Midbrain (tissue), 1 donor: ENCODE data around the gene HYPK.

Experiments used
- DNase-seq: peaks from one replicate; lab custom pipeline; 2025; lab: John Stamatoyannopoulos, UW

The HYPK gene, protein sequence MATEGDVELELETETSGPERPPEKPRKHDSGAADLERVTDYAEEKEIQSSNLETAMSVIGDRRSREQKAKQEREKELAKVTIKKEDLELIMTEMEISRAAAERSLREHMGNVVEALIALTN

DNA sequence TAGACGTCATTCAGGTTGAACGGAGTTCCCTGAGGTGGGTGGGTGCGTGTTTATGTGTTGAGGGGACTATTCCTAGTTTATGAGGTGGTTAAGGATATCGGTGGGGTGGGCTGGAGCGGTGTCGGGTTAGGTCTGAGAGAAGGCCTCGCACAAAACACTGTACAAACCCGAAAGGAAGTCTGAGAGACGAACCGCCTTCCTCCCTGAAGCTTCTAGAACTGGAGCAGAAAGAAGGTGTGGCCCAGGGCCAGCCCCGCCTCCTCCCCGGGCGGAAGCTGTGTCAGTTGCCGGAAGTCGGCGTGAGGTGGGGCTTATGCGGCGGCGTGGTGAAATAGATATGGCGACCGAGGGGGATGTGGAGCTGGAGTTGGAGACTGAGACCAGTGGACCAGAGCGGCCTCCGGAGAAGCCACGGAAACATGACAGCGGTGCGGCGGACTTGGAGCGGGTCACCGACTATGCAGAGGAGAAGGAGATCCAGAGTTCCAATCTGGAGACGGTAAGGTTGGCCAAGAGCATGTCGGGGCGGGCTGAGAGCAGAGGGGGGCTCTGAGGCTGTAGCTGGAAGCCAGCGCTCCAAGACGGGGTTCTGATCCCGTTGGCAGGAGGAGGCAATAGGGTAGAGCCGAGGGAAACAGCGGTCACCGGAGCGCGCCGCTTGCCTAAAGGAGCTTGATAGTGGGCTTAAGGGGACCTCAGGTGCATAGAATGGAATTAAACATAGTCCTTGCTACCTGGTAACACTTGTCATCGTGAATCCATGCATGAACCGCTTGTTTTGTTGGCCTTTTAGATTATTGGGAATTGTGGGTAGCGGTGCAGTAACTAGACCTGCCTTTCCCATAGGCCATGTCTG, at the start of gene HYPK:
HYPK (plus strand) TSS at position 314 of the 856 bp plus-strand sequence; CDS start at position 338, 24 bp downstream.
- peak; percentile 96 for DNase-seq

DNA sequence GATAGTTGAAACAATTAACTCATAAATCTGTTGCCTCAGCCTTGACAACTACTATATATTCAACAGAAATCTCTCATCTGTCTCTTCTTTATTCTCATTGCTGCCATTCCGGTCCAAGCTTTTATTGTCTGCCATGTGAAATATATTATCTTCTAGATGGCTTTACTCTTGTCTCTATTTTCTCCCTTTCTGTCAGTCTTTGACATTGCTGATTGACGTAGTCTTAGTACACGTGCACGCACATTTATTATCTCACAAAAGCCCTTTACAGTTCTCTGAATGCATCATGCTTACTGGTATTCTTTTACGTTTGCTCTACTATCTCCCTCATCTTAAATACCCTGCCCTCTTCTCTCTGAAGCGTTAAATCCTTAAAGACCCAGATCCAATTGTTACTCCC, 48.5 kb upstream of the HYPK start:
- DNase-seq, result no peak

DNA sequence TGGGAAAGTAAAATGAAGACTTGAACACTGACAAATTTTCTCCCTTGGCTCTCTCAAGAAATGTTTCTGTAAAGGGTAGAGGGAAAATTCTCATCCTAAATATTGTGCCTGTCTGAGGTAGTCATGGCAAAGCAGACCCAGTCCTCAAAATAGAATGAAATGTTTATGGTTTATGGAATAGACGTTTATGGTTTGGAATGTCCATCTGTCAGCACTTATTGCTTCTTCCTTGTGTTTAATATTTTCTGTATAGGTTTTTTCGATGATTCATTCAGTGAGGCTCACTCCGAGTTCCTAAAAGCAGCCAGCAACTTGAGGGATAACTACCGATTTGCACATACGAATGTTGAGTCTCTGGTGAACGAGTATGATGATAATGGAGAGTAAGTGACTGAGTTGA, 37.6 kb upstream of the HYPK start:
- DNase-seq, result no peak

DNA sequence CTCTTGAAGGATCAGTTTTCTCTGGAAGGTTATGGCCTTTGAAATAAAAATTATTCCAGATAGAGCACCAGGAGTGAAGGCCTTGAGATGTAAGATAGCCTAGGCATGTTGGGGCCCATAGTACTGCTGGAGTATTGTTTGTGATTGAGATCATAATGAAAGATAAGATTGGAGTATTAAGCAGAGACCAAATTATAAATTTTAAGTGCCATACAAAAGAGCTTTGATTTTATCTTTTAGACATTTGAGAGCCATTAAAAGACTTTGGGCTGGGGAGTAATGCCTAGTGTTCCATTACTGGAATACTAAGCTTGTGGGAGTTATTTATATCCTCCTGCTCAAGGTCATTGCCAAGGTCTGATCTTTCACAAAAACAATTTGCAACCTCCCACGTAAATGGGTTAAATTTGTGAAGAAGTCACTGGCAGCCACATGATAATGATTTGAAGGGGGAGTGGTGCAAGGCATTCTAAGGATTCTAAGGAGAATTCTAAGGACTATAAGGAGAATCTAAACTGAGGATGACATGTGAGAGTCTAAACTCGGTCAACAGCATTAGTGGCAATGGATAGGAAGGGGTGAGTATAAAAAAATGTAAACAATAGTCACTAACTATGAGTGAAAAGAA, 36.5 kb upstream of the HYPK start:
- DNase-seq, result no peak

DNA sequence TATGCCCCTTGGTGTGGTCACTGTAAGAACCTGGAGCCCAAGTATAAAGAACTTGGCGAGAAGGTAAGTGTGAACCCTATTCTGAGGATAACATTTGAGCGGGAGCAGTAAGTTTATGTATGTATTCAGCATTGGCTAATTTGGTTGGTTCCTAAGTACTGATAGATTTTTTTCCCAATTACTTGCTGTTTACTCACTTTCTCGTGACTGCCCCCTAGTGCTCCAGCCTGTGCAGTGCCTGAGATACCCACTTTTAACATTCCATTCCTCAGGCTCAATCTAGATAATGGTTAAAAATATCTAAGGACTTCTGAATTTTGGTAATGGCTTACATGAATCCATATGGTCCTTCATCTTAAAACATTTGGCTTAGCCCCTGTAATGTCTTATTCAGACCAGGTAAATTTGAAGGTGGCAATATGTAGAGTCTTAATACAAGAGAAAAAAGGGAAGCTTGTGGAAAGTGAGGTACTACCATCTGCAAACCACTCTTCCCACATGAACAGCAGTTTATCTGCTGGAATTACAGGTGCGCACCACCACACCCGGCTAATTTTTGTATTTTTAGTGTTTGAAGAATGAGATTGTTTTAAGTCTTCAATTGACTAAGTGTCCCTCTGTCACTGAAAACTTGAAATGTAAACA, 30.7 kb upstream of the HYPK start:
- peak; percentile 27 for DNase-seq

DNA sequence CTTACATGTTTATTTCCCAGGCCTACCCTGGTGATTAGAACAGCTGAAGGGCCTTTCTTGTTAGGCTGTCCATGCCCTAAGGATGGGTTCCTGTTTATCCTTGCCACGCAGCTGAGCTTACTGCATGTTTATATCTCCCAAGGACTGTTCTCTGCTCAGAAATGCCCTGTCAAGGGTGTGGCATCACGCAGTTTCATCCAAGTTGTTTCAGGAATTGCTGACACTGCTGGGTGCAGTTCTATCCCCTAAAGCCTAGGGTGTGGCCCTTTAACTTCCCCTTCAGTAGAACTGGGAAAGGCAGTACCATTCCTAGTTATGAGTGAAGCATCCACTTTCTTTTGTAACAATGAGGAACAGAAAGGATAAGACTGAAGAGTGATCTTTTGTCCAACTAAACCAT, 28.6 kb upstream of the HYPK start:
- no peak for DNase-seq

DNA sequence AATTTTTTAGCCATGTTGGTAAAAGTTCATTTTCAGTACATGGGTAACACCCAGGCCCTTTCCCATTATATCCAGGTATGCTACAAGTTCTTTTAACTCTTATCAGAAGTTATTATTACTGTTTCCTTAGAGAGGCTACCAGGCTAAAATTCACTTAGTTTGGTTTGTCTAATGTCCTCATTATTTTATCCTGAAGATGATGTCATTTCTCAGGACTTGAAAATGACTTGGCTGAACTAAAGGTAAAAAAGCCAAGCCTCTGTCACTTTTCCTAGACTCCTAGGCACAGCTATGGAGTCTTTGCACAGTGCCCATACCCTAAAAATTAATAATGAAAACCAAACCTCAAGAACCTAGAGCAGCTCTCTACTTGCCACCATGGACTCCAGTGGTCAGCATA, 27.8 kb upstream of the HYPK start:
- DNase-seq, result no peak

DNA sequence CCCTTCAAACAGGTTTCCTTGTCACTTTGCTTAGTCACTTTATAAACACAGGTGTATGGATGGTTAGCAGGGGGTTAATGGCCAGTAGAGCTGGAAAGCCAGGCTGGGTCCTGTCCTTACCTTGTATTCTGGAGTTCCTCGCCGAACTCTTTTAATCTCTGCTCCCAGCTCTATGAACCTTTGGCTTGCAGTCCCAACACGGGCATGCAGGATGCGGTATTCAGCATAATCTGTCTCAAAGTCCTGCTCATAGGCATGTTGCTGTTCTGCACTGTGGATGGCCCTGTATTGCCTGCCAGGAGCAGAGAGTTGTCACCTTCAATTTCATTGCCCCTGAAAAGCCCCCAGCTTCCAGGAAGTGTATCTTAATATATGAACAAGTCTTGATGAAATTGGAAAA, 26.3 kb upstream of the HYPK start:
- DNase-seq, result no peak

DNA sequence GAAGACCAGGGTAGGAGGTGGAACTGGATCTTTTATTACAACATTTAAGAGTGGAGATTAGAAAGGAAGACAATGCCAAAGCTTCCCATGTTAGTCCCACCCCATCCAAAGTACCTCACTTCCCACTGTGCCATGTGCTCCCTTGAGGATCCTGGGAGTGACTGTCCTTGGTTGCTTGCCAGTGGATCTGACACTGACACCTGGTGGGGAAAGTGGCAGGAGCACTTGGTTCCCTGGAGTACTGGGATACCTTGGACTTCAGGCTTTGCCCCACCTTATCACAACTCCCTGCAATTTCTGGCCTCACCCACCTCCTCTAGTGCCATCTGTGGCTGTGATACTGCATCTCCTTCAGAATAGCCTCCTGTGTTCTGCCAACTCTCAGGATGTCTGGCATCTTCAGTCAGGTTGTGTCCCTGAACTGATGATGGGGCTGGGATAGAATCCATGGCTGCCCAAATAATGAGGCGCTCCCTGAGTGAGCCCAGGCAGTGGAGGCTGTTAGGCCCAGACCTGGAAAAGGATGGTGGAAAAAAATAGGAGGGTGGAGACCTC, 24.9 kb upstream of the HYPK start:
- DNase-seq, result no peak

DNA sequence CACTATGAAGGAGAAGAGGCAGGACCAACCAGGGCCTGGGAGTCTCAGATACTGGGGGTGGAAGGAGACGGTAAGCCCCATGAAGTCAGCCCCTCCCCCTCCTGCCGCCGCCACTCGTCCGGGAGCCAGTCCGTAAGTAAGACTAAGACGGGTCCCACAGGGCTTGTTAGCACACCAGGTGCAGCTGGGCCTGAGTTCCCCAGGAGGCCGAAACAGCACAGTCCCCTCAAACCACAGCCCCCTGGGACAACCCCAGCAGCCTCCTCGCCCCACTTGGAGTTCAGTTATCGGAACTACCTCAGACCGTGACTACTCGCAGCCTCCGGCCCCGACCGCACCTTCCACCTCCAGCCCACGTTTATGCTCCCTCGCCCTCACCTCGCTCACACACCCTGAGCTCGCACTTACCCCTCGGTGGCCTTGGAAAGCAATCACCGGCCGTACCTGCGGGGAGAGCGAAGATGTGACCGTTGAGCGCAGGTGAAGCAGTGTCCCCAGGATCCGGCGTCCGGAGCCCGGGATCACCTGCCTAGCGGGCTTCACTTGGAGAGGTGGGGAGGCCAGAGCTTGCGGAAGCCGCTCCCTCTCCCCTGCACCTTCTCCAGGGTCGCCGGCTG, 24.2 kb upstream of the HYPK start:
- DNase-seq, result no peak

DNA sequence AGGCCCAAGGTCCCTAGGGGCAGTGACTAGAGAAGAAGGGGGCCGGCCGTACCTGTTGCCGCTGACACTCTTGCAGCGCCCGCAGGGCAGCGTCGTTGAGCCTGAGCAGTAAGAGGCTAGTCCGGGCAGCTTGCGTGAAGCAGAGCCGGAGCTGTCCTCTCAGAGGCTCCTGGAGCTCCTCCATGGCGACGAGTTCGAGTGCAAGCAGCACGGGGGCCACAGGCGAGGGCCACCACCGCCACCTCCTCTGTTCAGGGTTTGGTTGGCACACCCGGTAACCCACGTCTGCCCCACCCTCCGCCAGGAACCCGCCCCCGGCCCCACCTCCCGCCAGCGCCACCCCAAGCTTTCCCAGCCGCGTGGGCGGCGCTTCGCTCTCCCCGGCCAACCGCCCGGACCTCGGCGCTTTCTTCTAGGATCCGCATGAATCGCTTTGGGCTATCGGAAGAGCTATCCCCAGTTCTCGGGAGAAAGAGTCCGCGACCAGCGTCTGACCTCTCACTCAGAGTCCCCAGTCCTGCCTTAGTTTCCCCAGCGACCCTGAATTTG, 23.6 kb upstream of the HYPK start, which contains the start of gene ELL3:
ELL3 (minus strand) TSS at position 249 of the 549 bp plus-strand sequence; CDS start at position 184, 65 bp downstream.
- DNase-seq, result peak; percentile 72

DNA sequence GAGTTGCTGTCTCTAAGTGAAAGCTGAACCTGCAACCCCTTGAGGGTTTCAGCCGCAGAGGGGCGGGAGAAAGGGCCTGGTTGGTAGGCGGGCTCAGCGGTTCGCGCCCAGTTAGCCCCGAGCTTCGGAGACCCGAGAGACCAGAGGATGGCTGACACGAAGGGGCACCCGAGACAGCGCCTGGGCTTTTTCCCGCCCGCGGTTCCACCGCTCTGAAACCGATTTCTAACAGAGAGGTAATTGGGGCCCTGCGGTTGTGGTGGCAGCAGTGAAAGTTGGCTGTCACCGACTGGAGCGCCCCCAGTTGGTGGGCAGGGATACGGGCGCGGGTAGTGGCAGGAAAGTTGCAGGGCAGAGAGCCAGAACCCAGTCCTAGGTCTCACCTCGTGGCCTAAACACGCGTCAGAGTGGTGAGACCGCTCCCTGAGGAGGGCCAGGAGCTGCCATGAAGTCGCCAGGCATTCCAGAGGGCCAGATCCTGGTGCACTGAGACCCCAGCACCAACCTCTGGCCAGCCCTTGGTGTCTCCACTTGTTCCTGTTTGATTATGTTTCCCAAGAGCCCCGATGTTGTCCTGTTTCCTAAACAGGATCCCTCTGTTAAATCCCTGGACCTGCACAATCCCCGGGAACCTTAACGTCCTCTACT, 23.0 kb upstream of the HYPK start:
- DNase-seq, result peak; percentile 72

DNA sequence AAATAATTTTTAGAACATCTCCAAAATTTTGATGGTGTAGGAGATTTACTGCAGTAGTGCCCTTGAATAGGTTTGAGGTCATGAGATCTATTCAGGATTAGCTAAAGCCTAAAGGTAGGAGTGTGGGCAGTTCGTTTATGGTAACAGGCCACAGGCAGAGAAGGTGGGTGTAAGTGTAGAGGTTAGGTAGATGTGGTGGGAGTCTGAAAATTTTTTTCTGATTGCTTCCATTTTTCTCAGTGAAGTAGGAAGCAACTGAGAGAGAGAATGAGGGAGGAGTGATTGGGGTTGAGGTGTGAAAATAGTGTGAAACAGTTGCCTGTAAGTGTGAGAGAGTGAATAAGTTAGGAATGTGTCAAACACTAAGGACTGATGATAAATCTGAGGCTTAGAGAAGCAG, 21.4 kb upstream of the HYPK start:
- no peak for DNase-seq

DNA sequence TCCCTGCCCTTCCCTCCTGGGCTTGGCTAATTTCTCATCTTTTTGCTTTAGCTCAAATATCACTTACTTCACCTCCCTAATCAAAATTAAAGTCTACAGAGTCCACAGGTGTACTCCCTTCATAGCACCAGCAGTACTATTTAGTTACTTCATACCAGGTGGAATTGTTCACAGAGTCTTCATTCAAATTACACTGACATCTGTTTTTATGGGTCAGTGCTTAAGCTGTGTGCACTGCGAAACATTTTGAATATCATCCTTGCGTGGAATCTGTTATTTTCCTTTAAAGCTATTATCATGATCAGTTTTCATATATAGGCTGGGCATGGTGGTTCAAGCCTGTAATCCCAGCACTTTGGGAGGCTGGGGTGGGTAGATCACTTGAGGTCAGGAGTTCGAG, 11.0 kb upstream of the HYPK start:
- DNase-seq, result no peak

DNA sequence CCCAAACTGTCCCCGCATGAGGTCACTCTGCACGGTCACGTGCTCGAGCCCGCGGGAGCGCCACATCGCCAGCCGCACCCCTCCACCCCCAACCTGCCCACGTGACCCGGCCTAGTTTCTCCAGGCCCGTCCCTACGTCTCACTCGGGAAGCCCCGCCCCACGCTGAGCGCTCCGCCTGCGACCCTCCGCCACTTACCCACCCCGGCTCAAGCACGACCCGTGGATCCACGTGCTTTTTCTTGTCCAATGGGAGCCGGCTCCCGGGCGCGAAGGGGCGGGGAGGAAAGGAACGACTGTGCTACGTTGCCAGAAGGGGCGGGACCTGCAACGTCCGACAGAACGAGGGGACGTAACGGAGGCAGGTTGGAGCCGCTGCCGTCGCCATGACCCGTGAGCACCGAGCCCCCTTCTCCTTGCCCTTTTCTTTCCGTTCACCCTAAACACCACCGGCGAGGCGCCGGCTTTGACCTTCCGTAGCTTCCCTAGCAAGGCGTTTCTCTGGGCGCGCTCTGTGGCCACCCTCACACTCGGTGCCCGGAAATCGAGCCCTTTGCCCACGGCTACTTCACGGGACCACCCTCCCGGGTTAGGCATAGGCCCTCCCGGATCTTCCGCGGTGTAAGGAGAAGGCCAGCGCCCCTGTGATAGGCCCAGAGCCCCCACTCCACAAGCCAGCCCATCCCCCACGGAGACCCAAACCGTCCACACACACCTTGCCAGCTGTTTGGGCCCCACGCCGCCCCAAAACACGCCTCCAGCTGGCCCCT, 8.2 kb upstream of the HYPK start, which contains the start of gene SERF2:
SERF2 (plus strand) TSS at position 328 of the 768 bp plus-strand sequence; CDS start at position 385, 57 bp downstream.
- DNase-seq, result peak; percentile 100

DNA sequence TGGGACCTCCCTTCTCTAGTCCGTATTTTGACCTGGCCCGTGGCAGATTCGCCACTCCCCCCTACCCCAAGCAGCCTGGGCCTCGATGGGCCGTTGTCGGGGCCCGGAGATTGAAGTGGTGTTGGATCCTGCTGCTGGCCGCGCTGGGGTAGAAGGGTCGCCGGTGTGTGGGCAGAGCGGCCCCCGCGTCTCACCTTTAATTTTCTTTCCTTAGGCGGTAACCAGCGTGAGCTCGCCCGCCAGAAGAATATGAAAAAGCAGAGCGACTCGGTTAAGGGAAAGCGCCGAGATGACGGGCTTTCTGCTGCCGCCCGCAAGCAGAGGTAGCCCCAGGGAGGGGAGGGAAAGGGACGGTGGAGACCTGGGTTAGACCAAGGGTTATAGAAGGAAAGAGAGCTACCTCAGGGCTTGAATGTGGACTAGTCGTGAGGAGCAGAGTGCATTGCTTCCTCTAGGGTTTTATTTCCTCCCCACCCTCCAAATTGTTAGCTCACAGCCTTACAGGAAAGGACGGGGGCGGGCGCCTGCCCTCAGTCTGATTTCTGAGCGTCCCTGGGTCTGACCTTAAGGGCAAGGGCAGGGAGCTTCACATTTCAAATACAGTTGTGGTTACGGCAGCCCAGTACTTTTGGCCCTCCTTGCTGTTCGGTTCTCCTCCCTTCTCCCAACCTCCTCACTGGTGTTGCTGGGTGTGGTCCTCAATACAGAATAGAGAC, 7.5 kb upstream of the HYPK start:
- DNase-seq, result no peak

DNA sequence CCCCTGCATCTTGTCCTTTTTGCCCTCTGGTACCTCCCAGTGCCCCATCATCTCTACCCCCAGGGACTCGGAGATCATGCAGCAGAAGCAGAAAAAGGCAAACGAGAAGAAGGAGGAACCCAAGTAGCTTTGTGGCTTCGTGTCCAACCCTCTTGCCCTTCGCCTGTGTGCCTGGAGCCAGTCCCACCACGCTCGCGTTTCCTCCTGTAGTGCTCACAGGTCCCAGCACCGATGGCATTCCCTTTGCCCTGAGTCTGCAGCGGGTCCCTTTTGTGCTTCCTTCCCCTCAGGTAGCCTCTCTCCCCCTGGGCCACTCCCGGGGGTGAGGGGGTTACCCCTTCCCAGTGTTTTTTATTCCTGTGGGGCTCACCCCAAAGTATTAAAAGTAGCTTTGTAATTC, 6.8 kb upstream of the HYPK start:
- DNase-seq, result no peak

DNA sequence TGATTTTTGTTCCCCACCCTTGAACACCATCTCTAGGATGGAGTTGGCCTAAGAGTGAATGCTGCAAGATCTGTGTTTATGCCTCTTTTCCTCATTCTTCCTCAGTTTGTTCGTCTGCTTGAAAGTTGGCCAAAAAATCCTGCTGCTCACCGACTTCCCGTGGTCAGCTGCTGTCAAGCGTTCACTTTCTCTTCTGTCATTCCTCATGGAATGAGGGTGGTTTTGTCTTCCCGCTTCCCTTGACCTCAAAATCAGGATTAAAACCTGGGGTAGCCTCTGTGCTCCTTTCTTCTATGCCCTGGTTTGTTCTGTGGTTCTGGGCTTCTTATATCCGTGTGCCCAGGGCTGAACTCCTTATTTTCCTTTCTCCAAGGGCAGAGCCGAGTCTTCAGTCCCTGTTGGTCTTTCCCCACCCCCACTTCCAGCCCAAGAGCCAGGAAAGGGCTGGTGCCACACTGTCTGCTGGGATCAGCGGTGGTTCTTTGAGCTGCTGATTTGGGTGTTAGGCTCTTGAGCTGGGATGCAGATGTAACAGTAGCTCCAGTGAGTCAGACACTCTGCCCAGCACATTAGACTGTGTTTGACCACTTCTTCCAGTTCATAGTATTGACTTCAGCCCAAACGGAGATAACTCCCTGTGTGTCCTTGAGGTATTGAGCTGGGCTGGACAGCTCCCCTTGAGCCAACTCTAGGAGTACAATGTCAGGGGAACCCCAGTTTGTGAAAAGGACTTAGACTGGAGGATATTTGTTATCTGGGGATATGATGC, 5.9 kb upstream of the HYPK start:
- DNase-seq, result no peak

DNA sequence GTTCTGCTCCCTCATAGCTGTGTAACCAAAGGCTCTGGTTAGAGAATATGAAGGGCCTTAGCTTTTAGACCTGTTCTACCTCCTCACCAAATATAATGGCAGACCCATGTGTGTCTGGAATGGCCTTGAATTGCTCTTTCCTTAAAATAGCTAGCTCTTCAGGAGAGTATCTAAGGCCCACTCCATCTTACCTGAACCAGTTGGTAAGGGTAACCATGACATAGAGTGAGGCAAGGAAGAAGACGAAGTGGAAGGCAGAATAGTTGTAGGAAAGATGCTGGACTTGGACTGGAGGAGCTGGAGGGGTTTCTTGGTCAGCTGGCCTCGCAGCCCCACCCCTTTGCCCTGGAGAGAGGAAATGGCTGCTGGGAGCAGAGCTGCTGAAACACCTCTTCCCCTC, 5.2 kb upstream of the HYPK start:
- DNase-seq, result no peak
